NCI-H2171 treated with DMSO at 0.1 percent for 48 hours (cell line): ENCODE results near the gene FAM117B.
"Not testable (repeated sequence)": the region's sequence is repeated elsewhere in the genome, so short reads cannot be mapped to it uniquely, and the experiment has no call there.

ENCODE experiments used
- DNase-seq: peaks from one replicate; lab custom pipeline; 2025; lab: John Stamatoyannopoulos, UW

The FAM117B gene

DNA sequence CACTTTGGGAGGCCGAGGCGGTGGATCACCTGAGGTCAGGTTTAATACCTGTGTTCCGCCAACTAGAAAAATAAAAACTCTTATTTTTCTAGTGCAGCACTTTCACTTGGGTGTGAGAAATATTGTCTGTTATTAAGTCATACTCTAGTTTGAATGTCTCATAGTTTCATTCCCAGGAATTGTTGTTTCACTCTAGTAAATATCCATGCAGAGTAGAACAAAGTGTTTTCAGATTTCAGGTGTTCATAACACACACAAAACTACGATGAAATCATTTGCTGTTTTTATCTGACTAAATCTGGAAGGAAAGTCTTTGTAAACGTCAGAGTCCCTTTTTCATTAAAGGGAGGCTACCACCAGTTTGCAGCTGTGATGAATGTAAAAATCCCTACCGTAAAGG, 4.0 kb downstream of the FAM117B start:
- no peak for DNase-seq

- no peak for DNase-seq
Measured at GRCh38 chr2:202639231-202639630, 4.5 kb downstream of the FAM117B start.

DNA sequence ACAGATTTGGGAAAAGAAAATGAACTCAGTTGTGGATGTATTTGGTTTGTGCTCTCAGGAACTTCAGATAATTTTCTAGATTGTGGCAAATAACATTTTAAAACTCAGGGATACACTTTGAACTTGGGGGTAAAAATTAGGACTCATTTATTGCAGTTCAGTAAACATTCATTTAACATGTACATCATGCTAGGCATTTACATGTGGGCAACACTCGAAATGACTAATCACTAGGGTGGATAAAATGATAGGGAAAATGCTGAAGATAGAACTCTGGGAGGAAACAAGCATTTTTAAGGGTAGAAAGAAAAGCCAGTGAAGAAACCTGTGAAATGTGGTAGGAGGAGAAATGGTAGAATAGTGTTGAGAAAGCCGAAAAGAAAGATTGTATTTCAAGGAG, 7.8 kb downstream of the FAM117B start:
- DNase-seq: no peak

DNA sequence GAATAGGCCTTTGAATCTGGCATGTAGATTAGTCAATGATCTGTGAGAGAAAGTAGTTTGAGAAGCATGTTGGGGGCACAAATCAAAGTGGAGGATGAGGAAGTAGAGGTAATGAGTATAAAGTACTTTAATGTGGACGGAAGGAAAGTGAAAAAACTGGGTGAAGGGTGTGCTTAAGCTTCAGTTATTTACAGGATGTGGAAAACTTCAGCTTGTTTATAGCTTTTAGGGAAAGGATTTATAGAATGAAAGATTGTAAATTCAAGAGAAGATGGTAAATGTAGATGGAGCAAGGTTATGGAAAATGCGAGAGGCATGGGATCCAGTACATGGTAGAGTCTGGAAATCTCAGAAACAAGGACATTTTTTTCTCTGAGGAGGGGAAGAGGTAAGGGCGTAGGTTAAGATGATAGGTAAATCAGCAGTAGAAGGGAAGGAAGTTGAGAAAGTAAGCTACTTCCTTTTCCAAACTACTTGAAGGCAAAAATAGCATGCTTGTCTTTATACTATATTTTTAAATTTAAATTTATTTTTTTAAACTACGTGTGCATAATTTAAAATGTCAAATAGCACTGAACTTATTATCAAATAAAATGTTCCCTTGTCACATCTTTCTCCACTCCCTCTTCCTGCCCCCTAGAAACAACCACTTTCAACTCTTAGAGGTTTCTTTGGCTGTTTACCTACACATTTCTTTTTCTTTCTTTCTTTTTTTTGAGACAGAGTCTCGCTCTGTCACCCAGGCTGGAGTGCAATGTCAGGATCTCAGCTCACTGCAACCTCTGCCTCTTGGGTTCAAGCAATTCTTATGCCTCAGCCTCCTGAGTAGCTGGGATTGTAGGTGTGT, 8.5 kb downstream of the FAM117B start:
- no peak for DNase-seq

GRCh38 chr2:202652119-202652518, 17.4 kb downstream of the FAM117B start:
- DNase-seq: no peak

GRCh38 chr2:202653890-202654289, 19.1 kb downstream of the FAM117B start:
- no peak for DNase-seq

DNA sequence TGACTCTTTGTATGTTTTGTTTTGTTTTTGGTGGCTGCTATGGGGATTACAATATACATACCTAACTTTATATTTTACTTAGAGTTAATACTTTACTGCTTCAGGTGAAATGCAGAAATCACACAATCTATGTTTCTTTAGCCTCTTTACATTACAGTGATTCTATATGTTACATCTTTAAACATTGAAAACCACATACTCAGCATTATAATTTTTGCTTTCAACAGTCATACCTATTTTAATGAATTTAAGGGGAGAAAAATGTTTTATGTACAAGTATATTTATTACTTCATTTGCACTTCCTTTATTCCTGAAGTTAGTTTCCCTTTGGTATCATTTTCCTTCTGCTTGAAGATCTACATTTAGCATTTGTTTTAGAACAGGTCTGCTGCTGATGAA, 23.1 kb downstream of the FAM117B start:
- DNase-seq: no peak

DNA sequence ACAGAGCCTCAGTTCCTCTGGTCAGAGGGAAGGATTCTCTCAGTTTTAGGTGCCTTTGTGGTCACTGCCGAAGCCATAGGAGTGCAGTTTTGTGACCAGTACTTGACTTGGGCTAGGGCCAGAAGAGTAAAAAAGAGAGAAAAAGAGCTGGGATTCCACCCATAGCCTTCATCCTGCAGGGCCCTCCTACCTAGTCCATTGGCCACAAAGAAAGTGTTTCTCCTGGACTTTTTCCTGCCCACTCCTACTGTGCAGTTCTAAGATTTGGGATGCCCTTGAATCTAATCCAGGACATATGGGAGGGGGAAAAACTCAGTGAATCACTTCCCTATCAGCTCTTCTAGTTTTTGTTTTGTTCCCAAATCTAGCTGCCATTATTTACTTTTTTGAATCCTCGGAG, 26.0 kb downstream of the FAM117B start:
- no peak for DNase-seq

GRCh38 chr2:202669841-202670240, 35.1 kb downstream of the FAM117B start:
- no peak for DNase-seq

GRCh38 chr2:202671317-202672035, 36.7 kb downstream of the FAM117B start:
- DNase-seq: no peak

- not testable (repeated sequence) for DNase-seq
Measured at GRCh38 chr2:202675097-202675496, 40.3 kb downstream of the FAM117B start.

DNA sequence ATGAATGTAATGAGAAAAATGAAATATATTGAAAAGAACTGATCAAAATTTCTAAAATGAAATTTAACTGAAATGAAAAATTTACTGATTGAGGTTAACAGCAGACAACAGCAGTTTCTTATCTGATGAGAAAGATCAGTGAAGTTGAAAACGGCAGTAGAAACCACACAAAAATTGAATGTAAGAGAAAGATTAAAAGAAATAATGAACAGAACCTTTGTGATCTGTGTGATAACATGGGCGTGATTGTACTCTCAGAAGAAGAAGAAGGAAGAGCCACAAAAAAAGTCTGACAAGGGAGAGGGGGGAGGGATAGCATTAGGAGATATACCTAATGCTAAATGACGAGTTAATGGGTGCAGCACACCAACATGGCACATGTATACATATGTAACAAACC, 45.2 kb downstream of the FAM117B start:
- no peak for DNase-seq

DNA sequence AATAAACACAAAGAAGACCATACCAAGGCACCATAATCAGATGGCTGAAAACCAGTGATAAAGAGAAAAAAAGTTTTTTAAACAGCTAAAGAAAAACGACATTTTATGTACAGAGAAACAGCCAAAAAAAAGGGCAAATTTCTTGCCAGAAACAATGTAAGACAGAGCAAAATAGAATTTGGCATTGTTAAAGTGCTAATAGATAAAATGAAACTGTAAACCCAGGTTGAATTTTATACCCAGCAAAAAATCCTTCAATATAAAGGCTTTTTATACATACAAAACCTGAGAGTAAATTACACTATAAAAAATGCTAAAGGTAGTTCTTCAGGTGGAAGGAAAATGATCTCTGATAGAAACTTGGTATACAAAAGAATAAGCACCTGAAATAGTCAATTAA, 45.7 kb downstream of the FAM117B start:
- no peak for DNase-seq

GRCh38 chr2:202681688-202682205, 47.0 kb downstream of the FAM117B start:
- no peak for DNase-seq

- DNase-seq: no peak
Measured at GRCh38 chr2:202682274-202682673, 47.5 kb downstream of the FAM117B start.

DNA sequence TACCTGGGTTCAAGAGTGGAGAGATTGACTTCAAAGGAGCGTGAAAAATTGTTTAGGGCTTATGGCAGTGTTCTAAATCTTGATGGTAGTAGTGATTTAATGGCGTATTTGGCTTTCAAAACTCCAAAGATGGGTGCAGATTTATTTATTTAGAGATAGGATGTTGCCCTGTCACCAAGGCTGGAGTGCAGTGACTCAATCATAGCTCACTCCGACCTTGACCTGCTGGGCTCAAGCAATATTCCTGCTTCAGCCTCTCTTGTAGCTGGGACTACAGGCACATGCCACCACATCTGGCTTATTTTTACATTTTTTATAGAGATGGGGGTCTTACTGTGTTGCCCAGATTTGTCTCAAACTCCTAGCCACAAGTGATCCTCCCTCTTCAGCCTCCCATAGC, 52.5 kb downstream of the FAM117B start:
- DNase-seq: no peak

DNA sequence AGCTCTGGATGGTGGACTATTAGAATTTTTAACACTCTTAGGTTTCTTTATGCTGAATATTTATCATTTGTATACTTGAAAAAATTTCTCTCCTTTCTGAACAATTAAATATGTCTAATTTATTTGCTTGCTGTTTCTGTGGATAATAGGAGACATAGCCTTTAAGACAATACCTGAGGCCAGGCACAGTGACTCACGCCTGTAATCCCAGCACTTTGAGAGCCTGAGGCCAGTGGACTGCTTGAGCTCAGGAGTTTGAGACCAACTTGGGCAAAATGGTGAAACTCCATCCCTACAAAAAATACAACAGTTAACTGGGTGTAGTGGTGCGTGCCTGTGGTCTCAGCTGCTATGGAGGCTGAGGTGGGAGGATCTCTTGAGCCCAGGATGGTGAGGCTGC, 54.7 kb downstream of the FAM117B start:
- DNase-seq: no peak

DNA sequence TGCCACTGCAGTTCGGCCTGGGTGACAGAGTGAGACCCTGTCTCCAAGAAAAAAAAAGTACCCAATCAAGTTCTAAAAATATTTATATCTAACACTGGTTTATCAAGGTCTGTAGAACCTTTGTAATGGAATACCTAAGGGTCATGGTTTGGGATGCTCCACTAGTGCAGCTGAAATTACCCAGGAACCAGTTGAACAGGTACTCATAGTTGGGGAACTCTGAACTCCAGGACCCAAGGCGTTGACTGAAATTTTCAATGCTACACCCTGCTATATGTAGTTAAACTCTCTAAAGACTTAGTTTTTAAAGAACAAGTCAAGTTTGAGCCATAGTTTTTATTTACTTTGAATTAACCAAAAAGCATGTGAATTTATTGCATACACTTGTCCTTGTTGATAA, 55.1 kb downstream of the FAM117B start:
- no peak for DNase-seq

DNA sequence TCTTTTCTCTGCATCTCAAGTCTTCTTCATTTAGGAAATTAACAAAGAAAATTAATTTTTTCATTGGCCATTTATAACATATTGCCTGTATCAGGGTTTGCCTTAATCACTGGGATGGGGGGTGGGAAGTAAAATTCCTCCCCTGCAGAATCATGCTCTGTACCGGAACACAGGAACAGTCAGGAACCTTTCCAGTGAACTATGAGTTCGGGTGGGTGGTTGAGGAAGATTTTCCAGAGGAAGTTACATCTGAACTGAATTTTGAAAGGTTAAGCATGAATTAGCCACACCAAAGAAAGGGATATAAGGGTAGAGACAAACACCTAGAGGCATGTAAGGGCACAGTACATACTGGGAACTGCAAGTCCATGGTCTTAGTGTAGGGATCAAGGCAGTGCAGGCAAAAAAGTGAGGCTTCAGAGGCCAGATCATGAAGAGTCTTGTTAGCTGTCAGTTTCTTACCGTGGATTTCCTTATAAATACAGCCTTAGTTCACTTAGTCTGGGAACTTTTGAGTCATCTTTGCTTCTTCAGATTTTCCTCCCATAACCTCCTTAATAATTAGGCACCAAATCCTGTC, 55.6 kb downstream of the FAM117B start:
- no peak for DNase-seq

DNA sequence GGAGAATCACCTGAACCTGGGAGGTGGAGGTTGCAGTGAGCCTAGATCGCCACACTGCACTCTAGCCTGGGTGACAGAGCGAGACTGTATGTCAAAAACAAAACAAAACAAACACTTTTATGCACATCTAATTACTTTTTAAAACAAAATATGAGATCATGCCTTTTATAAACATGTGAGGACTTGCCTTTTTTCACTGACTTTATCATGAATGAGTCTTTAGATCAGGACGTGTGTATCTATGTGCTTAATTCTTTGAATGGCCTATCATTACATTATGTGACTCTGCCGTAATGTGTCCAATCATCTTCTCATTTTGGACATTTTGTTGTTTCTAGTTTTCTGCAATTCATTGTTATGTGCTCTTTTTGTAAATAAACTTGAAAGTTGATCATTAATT, 58.7 kb downstream of the FAM117B start:
- DNase-seq: no peak

DNA sequence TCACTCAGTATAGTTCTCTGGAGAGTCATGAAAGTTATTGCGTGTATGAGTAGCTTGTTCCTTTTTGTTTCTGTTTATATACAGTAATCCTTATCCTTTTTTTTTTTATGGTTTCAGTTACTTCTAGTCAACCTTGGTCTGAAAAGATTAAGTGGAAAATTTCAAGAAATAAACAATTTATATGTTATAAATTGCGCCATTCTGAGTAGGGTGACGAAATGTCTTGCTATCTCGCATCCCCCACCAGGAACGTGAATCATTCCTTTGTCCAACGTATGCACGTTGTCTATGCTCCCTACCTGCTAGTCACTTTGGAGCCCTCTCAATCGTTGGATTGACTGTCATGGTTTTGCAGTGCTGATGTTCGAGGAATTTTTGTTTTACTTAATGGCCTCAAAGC, 60.4 kb downstream of the FAM117B start:
- no peak for DNase-seq

DNA sequence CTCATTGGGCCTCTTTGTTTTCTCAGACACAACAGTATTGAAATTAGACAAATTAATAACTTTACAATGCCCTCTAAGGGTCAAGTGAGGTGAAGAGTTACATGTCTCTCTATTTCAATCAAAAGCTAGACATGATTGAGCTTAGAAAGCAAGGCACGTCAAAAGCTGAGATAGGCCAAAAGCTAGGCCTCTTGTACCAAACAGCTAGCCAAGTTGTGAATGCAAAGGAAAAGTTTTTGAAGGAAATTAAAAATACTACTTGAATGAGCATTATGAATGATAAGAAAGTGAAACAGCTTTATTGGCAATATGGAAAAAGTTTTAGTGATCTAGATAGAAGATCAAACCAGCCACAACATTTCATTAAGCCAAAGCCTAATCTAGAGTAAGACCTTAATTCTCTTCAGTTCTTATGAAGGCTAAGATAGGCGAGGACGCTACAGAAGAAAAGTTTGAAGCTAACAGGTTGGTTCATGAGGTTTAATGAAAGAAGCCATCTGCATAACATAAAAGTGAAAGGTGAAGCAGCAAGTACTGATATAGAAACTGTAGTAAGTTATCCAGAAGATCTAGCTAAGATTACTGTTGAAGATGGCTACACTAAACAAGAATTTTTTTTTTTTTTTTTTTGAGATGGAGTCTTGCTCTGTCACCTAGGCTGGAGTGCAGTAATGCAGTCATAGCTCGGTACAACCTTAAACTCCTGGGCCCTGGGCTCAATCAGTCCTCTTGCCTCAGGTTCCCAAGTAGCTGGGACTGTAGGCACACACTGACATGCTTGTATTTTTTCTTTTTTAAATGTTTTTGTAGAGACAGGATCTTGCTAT, 65.5 kb downstream of the FAM117B start:
- no peak for DNase-seq
